DOHH2 (cell line): ENCODE results near the gene CPT1A.

ENCODE experiments used
- H3F3A ChIP-seq: fragments of 200-600 bp; sonication (generic), shearing (Covaris generic); 2 replicates; pipeline ENCODE4 v1.6.0; 2016; ENCODE audit warnings: antibody characterized with exemption, mild to moderate bottlenecking; ENCODE audit not compliant: control insufficient read depth, insufficient read depth
- H3K27ac ChIP-seq: fragments of 200-600 bp; sonication (generic); 2 replicates; pipeline ENCODE4 v1.5.1; 2014; ENCODE audit warnings: low read depth, mild to moderate bottlenecking, low read length, moderate library complexity
- H3K27me3 ChIP-seq: fragments of 200-600 bp; sonication (generic); 2 replicates; pipeline ENCODE4 v1.6.1; 2014; ENCODE audit warnings: mild to moderate bottlenecking, low read length, mixed read lengths; ENCODE audit not compliant: control insufficient read depth
- H3K36me3 ChIP-seq: fragments of 200-600 bp; sonication (generic); 2 replicates; pipeline ENCODE4 v1.6.1; 2014; ENCODE audit warnings: mild to moderate bottlenecking, low read length, moderate library complexity, mixed read lengths; ENCODE audit not compliant: control insufficient read depth
- H3K4me1 ChIP-seq: fragments of 200-600 bp; sonication (generic); 2 replicates; pipeline ENCODE4 v1.6.1; 2014; ENCODE audit warnings: mild to moderate bottlenecking, low read length, mixed read lengths; ENCODE audit not compliant: control insufficient read depth
- H3K4me2 ChIP-seq: fragments of 200-600 bp; sonication (generic); 2 replicates; pipeline ENCODE4 v1.6.0; 2014; ENCODE audit warnings: mild to moderate bottlenecking, low read length, moderate library complexity
- H3K4me3 ChIP-seq: fragments of 200-600 bp; sonication (generic); 2 replicates; pipeline ENCODE4 v1.5.1; 2014; ENCODE audit warnings: mild to moderate bottlenecking, low read length, mixed read lengths
- H3K79me2 ChIP-seq: fragments of 200-600 bp; sonication (generic); 2 replicates; pipeline ENCODE4 v1.6.1; 2014; ENCODE audit warnings: mild to moderate bottlenecking, low read length, mixed read lengths; ENCODE audit not compliant: control insufficient read depth
- H3K9me2 ChIP-seq: fragments of 200-600 bp; sonication (generic); replicated peaks from 2 replicates; pipeline ENCODE4 v1.6.1; 2014; ENCODE audit warnings: mild to moderate bottlenecking, low read length, mixed read lengths; ENCODE audit not compliant: control insufficient read depth
- H3K9me3 ChIP-seq: fragments of 200-600 bp; sonication (generic); 2 replicates; pipeline ENCODE4 v1.6.1; 2014; ENCODE audit warnings: antibody characterized with exemption, low read length, mixed read lengths; ENCODE audit not compliant: control insufficient read depth, insufficient read depth
- H4K20me1 ChIP-seq: fragments of 200-600 bp; sonication (generic); 2 replicates; pipeline ENCODE4 v1.6.0; 2014; ENCODE audit warnings: low read depth, mild to moderate bottlenecking, antibody characterized with exemption, low read length, moderate library complexity; ENCODE audit not compliant: control insufficient read depth, insufficient read depth
- EZH2phosphoT487 ChIP-seq: fragments of 200-600 bp; sonication (generic); IDR thresholded peaks from 2 replicates; pipeline ENCODE4 v1.6.1; 2017; ENCODE audit warnings: borderline replicate concordance, mild to moderate bottlenecking, antibody characterized with exemption, low read length, moderate library complexity, mixed read lengths
- TF ChIP-seq, protein P1 (sequence below): fragments of 200-600 bp; sonication (generic); IDR thresholded peaks from one replicate; pipeline ENCODE4 v1.5.1; 2014; ENCODE audit warnings: antibody characterized with exemption, mild to moderate bottlenecking, low read depth, low read length; ENCODE audit not compliant: poor library complexity, severe bottlenecking

The CPT1A gene

DNA sequence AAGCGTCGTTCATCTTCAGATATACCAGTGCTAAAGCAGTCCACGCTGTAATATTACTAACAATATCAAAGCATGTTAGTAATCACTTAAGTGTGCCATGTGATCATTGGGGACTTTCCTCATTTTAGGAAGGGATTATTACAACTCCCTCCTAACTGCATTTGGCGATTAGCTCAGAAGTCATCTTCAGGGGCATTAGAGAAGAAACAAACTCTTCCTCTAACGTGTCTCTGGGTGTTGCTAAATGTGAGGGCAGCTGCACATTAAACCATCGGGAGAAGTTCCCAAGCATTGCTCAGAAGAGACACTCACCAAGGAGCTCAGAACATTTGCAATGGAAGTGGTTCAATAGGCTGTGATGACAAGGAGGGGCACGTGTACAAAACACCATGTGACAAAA, 107.6 kb downstream of the CPT1A start:
- no peaks in the 10 kb centered on the region for H3F3A ChIP-seq
- no peak overlapping the region for H3K27ac ChIP-seq
- H4K20me1 ChIP-seq: no peaks in the 10 kb centered on the region
- no peaks in the 10 kb centered on the region for H3K79me2 ChIP-seq
- no peaks in the 10 kb centered on the region for H3K9me3 ChIP-seq
- peaks cover 4% of the 10 kb centered on the region for H3K4me1 ChIP-seq
- H3K4me3 ChIP-seq: no peak overlapping the region
- TF ChIP-seq, protein P1, sequence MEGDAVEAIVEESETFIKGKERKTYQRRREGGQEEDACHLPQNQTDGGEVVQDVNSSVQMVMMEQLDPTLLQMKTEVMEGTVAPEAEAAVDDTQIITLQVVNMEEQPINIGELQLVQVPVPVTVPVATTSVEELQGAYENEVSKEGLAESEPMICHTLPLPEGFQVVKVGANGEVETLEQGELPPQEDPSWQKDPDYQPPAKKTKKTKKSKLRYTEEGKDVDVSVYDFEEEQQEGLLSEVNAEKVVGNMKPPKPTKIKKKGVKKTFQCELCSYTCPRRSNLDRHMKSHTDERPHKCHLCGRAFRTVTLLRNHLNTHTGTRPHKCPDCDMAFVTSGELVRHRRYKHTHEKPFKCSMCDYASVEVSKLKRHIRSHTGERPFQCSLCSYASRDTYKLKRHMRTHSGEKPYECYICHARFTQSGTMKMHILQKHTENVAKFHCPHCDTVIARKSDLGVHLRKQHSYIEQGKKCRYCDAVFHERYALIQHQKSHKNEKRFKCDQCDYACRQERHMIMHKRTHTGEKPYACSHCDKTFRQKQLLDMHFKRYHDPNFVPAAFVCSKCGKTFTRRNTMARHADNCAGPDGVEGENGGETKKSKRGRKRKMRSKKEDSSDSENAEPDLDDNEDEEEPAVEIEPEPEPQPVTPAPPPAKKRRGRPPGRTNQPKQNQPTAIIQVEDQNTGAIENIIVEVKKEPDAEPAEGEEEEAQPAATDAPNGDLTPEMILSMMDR: no peak
- TF ChIP-seq EZH2phosphoT487: no peak
- H3K27me3 ChIP-seq: 0 out of 2 replicates have a peak, but pooled peaks cover 8% of the 10 kb centered on the region
- no peaks in the 10 kb centered on the region for H3K9me2 ChIP-seq
- H3K4me2 ChIP-seq: no peak overlapping the region
- no peaks in the 10 kb centered on the region for H3K36me3 ChIP-seq

DNA sequence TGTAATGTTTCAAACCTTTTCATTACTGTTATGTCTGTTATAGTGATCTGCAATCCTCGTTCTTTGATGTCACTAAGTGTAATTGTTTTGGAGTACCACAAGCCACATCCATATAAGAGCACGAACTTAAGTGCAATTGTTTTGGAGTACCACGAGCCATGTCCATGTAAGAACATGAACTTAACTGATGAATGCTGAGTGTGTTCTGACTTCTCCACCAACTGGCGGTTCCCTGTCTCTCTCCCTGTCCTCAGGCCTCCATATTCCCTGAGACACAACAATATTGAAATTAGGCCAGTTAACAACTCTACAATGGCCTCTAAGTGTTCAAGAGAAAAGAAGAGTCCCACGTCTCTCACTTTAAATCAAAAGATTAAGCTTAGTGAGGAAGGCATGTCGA, 113.9 kb downstream of the CPT1A start:
- H3K9me2 ChIP-seq: no peaks in the 10 kb centered on the region
- H4K20me1 ChIP-seq: no peaks in the 10 kb centered on the region
- H3K79me2 ChIP-seq: no peaks in the 10 kb centered on the region
- H3F3A ChIP-seq: no peaks in the 10 kb centered on the region
- no peak for TF ChIP-seq EZH2phosphoT487
- TF ChIP-seq, protein P1: no peak
- H3K27ac ChIP-seq: no peak overlapping the region
- no peak overlapping the region for H3K4me2 ChIP-seq
- no peak overlapping the region for H3K4me3 ChIP-seq
- no peaks in the 10 kb centered on the region for H3K36me3 ChIP-seq
- H3K9me3 ChIP-seq: no peaks in the 10 kb centered on the region
- H3K27me3 ChIP-seq: peaks cover 20% of the 10 kb centered on the region
- H3K4me1 ChIP-seq: peaks cover 4% of the 10 kb centered on the region

DNA sequence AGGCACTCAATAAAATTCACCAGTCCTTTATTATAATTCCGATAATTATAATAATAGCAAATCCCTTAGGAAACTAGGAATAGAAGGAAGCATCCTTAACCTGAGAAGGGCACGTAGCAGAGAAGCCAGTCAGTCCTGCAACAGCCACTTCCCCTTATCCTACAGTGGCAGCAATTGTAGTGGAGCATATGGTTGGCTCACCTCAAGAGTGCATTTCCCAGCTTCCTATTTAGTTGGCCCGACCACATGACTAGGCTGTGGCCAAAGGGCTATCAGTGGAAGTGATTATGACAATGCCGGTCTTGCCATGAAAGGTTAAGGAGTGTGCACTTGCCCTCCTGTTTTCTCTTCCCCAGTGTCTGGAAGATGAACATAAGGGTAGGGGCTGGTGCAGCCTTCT, 117.4 kb downstream of the CPT1A start:
- Histone ChIP-seq H3K27ac (no peak overlapping the region), H3K9me3 (no peaks in the 10 kb centered on the region), H3K4me2 (no peak overlapping the region), H4K20me1 (no peaks in the 10 kb centered on the region), H3K27me3 (peaks cover 35% of the 10 kb centered on the region), H3K79me2 (no peaks in the 10 kb centered on the region), H3K36me3 (no peaks in the 10 kb centered on the region), H3F3A (no peaks in the 10 kb centered on the region), H3K9me2 (no peaks in the 10 kb centered on the region), H3K4me1 (no peaks in the 10 kb centered on the region), H3K4me3 (no peak overlapping the region)
- TF ChIP-seq EZH2phosphoT487: no peak
- TF ChIP-seq, protein P1: no peak

GRCh38 chr11:68722143-68722542, 119.6 kb downstream of the CPT1A start:
- Histone ChIP-seq H3K9me2 (no peaks in the 10 kb centered on the region), H3K27me3 (peaks cover 30% of the 10 kb centered on the region; the same call in 1 of the 2 replicates), H3K4me1 (no peaks in the 10 kb centered on the region), H3K4me2 (no peak overlapping the region), H4K20me1 (no peaks in the 10 kb centered on the region), H3K79me2 (no peaks in the 10 kb centered on the region), H3F3A (no peaks in the 10 kb centered on the region), H3K27ac (no peak overlapping the region), H3K9me3 (no peaks in the 10 kb centered on the region), H3K36me3 (no peaks in the 10 kb centered on the region), H3K4me3 (no peak overlapping the region)
- TF ChIP-seq EZH2phosphoT487: no peak
- TF ChIP-seq, protein P1: no peak
